NB4 (cell line): Measurements from ENCODE around the gene GSTM2.

Experiments
- CTCF ChIP-seq: IDR thresholded peaks from one replicate; pipeline ENCODE4 v1.5.1; 2012; ENCODE audit warnings: low read depth, low read length
- MAX ChIP-seq: IDR thresholded peaks from 2 replicates; pipeline ENCODE4 v1.6.1; 2011; ENCODE audit warnings: low read depth, low read length
- MYC ChIP-seq: IDR thresholded peaks from 2 replicates; pipeline ENCODE4 v1.6.1; 2011; ENCODE audit warnings: low read depth, low read length
- POLR2A ChIP-seq: IDR thresholded peaks from 2 replicates; pipeline ENCODE4 v1.6.1; 2011; ENCODE audit warnings: mild to moderate bottlenecking; ENCODE audit not compliant: insufficient read length; ENCODE audit errors: extremely low read depth

GRCh38 chr1:109637446-109637845 lies 30.4 kb upstream of the GSTM2 start:
- TF ChIP-seq CTCF (no peak), POLR2A (no peak), MAX (no peak), MYC (no peak)
